Stimulated activated CD4-positive, alpha-beta T cell treated with anti-CD3 and anti-CD28 coated beads, Interleukin-2, amount 100 ng/mL, for 24 hours (primary cell): ENCODE data around the gene IL3.

ENCODE experiments used
- DNase-seq, 2 donors: peaks; one replicate each; pipeline ENCODE4 v3.0.0-alpha.2; 2020

Gene IL3

GRCh38 chr5:132026516-132027008 lies 33.9 kb upstream of the IL3 start:
- DNase-seq = peak in 1 of 2 donors; percentile 52

GRCh38 chr5:132027027-132027426 lies 33.4 kb upstream of the IL3 start:
- DNase-seq = no peak

- DNase-seq = no peak
Observed at GRCh38 chr5:132029609-132030330, 30.7 kb upstream of the IL3 start.

- DNase-seq = no peak
Observed at GRCh38 chr5:132030610-132031009, 29.8 kb upstream of the IL3 start.

GRCh38 chr5:132032196-132032595 lies 28.3 kb upstream of the IL3 start:
- no peak for DNase-seq

- no peak for DNase-seq
Observed at GRCh38 chr5:132033122-132033521, 27.3 kb upstream of the IL3 start.

GRCh38 chr5:132037353-132037752 lies 23.1 kb upstream of the IL3 start:
- DNase-seq = no peak

- DNase-seq = no peak
Observed at GRCh38 chr5:132044207-132044606, 16.2 kb upstream of the IL3 start.

GRCh38 chr5:132046880-132047299 lies 13.6 kb upstream of the IL3 start:
- DNase-seq = peak in 1 of 2 donors; percentile 16

- DNase-seq = no peak
Observed at GRCh38 chr5:132049093-132049492, 11.4 kb upstream of the IL3 start.

GRCh38 chr5:132049559-132049958 lies 10.9 kb upstream of the IL3 start:
- no peak for DNase-seq

- DNase-seq = peak in 1 of 2 donors; percentile 13
Observed at GRCh38 chr5:132050136-132050535, 10.3 kb upstream of the IL3 start.

- peak in 1 of 2 donors; percentile 14 for DNase-seq
Observed at GRCh38 chr5:132050661-132051552, 9.5 kb upstream of the IL3 start.

GRCh38 chr5:132052520-132052919 lies 7.9 kb upstream of the IL3 start:
- no peak for DNase-seq

GRCh38 chr5:132053483-132053882 lies 7.0 kb upstream of the IL3 start:
- no peak for DNase-seq

GRCh38 chr5:132054031-132054696 lies 6.3 kb upstream of the IL3 start:
- DNase-seq = peak in 1 of 2 donors; percentile 14

- DNase-seq = peak in 1 of 2 donors; percentile 16
Observed at GRCh38 chr5:132054697-132055440, 5.6 kb upstream of the IL3 start.

- DNase-seq = peak in 1 of 2 donors; percentile 13
Observed at GRCh38 chr5:132055441-132055807, 5.0 kb upstream of the IL3 start.

GRCh38 chr5:132055808-132056609 lies 4.4 kb upstream of the IL3 start:
- peak in 1 of 2 donors; percentile 25 for DNase-seq

GRCh38 chr5:132056610-132057497 lies 3.6 kb upstream of the IL3 start:
- peak in 1 of 2 donors; percentile 14 for DNase-seq
